H1 (cell line): Measurements from ENCODE around the gene BAAT. TPM values are rescaled to one million over a fixed set of nuclear protein-coding genes. Genes with fewer than 3 reads are reported as not detected.

Source experiments
- RFX5 ChIP-seq: IDR thresholded peaks from 2 replicates; pipeline ENCODE4 v1.6.1; 2011; ENCODE audit warnings: low read depth, low read length, improper control_type of control experiment, borderline replicate concordance
- polyA plus RNA-seq, 7 experiments: library from polyadenylated mRNA; depleted of rRNA in 3 of 7; stranded (reverse) in 5 of 7; unstranded in 2 of 7; fragments of >200 nt in 5 of 7; fragments of 200-250 nt in 2 of 7; gene quantifications; 1 replicate in 5 of 7; 2 replicates in 1 of 7; 4 replicates in 1 of 7; pipeline versions ENCODE4 v1.2.1 to v1.2.3, GENCODE V29; 2011 to 2013; ENCODE audit warnings: missing spikeins in 2 of 7, mixed read lengths in 2 of 7
- total RNA-seq: library from RNA; stranded (reverse); fragmentation: NEBNext Ultra II Directional; extraction: Animal tissue kit (Norgen Biotek cat#: 25700); gene quantifications from 2 replicates; pipeline ENCODE4 v1.2.1, GENCODE V29; 2021

Gene BAAT
- total and polyA plus RNA-seq, 2 of the 8 experiments (the other 6 are each of a cell fraction or from before 2014, with no cell fraction given): 0.09 to 0.17 TPM

DNA sequence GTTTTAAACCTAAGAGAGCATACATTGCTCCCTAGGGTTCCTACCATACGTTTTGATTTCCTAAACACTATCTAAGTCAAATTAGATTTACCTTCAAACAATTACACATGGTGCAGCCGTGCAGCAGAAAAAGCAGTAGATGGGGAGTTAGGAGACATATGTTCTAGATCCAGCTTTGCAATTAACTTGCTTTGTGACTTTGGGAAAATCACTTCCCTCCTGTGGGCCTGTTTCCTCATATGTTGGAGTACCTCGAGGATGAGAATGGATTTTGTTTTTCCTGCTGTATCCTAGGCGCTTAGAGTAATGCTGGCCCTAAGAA is 12.9 kb upstream of the BAAT start (continued):
- TF ChIP-seq RFX5: no peak
